SK-N-SH treated with all-trans-retinoic acid at 6 μM for 48 hours (cell line): ENCODE data around the gene DMD.

ENCODE experiments used
- ATAC-seq: fragments of 200-7000 bp; cut with Tn5 transposase; 3 replicates; pipeline ENCODE4 v1.9.1; 2020; ENCODE audit warnings: mild to moderate bottlenecking, moderate library complexity
- ARNTL ChIP-seq: fragments of 450-650 bp; formaldehyde crosslinking; IDR thresholded peaks from 2 replicates; pipeline ENCODE4 v1.5.0; 2020; ENCODE audit warnings: low read depth, mild to moderate bottlenecking, moderate library complexity, borderline replicate concordance
- ESRRG ChIP-seq: fragments of 250-450 bp; sonication (Bioruptor Pico); IDR thresholded peaks from 2 replicates; pipeline ENCODE4 v1.6.1; 2021; ENCODE audit warnings: mild to moderate bottlenecking
- OSR1 ChIP-seq: fragments of 250-450 bp; sonication (Bioruptor Pico); IDR thresholded peaks from 2 replicates; pipeline ENCODE4 v1.8.0; 2022; ENCODE audit warnings: moderate library complexity, mild to moderate bottlenecking, inconsistent platforms
- PATZ1 ChIP-seq: fragments of 250-450 bp; sonication (Bioruptor Pico); IDR thresholded peaks from 2 replicates; pipeline ENCODE4 v1.8.0; 2020; ENCODE audit warnings: mild to moderate bottlenecking, moderate library complexity, borderline replicate concordance
- POU6F1 ChIP-seq: fragments of 250-450 bp; sonication (Bioruptor Pico); IDR thresholded peaks from 2 replicates; pipeline ENCODE4 v1.8.0; 2021; ENCODE audit warnings: low read depth, mild to moderate bottlenecking, moderate library complexity, borderline replicate concordance
- PPARA ChIP-seq: fragments of 250-450 bp; sonication (Bioruptor Pico); IDR thresholded peaks from 2 replicates; pipeline ENCODE4 v1.5.0; 2020; ENCODE audit warnings: mild to moderate bottlenecking, borderline replicate concordance
- RARB ChIP-seq: fragments of 250-450 bp; sonication (Bioruptor Pico); IDR thresholded peaks from 2 replicates; pipeline ENCODE4 v1.8.0; 2021; ENCODE audit warnings: mild to moderate bottlenecking, moderate library complexity
- SNAI2 ChIP-seq: fragments of 250-450 bp; sonication (Bioruptor Pico); IDR thresholded peaks from 2 replicates; pipeline ENCODE4 v1.5.0; 2020; ENCODE audit warnings: mild to moderate bottlenecking, moderate library complexity
- TCF4 ChIP-seq: fragments of 250-450 bp; sonication (Bioruptor Pico); IDR thresholded peaks from 2 replicates; pipeline ENCODE4 v1.8.0; 2021; ENCODE audit warnings: mild to moderate bottlenecking, moderate library complexity, borderline replicate concordance
- TOX ChIP-seq: fragments of 250-450 bp; sonication (Bioruptor Pico); IDR thresholded peaks from 2 replicates; pipeline ENCODE4 v1.8.0; 2021; ENCODE audit warnings: mild to moderate bottlenecking, moderate library complexity, borderline replicate concordance
- ZC3H10 ChIP-seq: fragments of 250-450 bp; sonication (Bioruptor Pico); IDR thresholded peaks from 2 replicates; pipeline ENCODE4 v1.5.1; 2021; ENCODE audit warnings: mild to moderate bottlenecking, moderate library complexity
- ZFP3 ChIP-seq: fragments of 250-450 bp; sonication (Bioruptor Pico); IDR thresholded peaks from 2 replicates; pipeline ENCODE4 v1.5.0; 2020; ENCODE audit warnings: mild to moderate bottlenecking, moderate library complexity
- ZFP30 ChIP-seq: fragments of 450-650 bp; formaldehyde crosslinking; IDR thresholded peaks from 2 replicates; pipeline ENCODE4 v1.5.0; 2022; ENCODE audit warnings: mild to moderate bottlenecking, moderate library complexity
- ZNF565 ChIP-seq: fragments of 450-650 bp; formaldehyde crosslinking; conservative IDR thresholded peaks from 2 replicates; pipeline ENCODE4 v1.5.0; 2020; ENCODE audit warnings: low read depth, mild to moderate bottlenecking, moderate library complexity
- ZNF70 ChIP-seq: fragments of 450-650 bp; formaldehyde crosslinking; IDR thresholded peaks from 2 replicates; pipeline ENCODE4 v1.5.0; 2020; ENCODE audit warnings: mild to moderate bottlenecking, moderate library complexity
- ZNF8 ChIP-seq: fragments of 450-650 bp; formaldehyde crosslinking; IDR thresholded peaks from 2 replicates; pipeline ENCODE4 v1.5.0; 2020; ENCODE audit warnings: mild to moderate bottlenecking, moderate library complexity
- TF ChIP-seq, protein P1 (sequence below): fragments of 250-450 bp; sonication (Bioruptor Pico); IDR thresholded peaks from 2 replicates; pipeline ENCODE4 v1.5.1; 2021; ENCODE audit warnings: mild to moderate bottlenecking, moderate library complexity
- TF ChIP-seq, protein P2 (sequence below): fragments of 250-450 bp; sonication (Bioruptor Pico); IDR thresholded peaks from 2 replicates; pipeline ENCODE4 v1.5.1; 2020; ENCODE audit warnings: low read depth, mild to moderate bottlenecking, moderate library complexity

The DMD gene

GRCh38 chrX:31807165-31807564, 1404.2 kb downstream of the DMD start:
- ATAC-seq: no peak
- TF ChIP-seq OSR1 (no peak), SNAI2 (CRISPR knock-in tag) (no peak), TCF4 (CRISPR knock-in tag) (no peak), ARNTL (CRISPR knock-in tag) (no peak), ZNF8 (no peak), ZC3H10 (CRISPR knock-in tag) (no peak), ZFP30 (CRISPR knock-in tag) (no peak), ZFP3 (CRISPR knock-in tag) (no peak), PATZ1 (CRISPR knock-in tag) (no peak), TOX (CRISPR knock-in tag) (no peak), PPARA (CRISPR knock-in tag) (no peak), ZNF70 (CRISPR knock-in tag) (no peak)
- TF ChIP-seq, protein P1, sequence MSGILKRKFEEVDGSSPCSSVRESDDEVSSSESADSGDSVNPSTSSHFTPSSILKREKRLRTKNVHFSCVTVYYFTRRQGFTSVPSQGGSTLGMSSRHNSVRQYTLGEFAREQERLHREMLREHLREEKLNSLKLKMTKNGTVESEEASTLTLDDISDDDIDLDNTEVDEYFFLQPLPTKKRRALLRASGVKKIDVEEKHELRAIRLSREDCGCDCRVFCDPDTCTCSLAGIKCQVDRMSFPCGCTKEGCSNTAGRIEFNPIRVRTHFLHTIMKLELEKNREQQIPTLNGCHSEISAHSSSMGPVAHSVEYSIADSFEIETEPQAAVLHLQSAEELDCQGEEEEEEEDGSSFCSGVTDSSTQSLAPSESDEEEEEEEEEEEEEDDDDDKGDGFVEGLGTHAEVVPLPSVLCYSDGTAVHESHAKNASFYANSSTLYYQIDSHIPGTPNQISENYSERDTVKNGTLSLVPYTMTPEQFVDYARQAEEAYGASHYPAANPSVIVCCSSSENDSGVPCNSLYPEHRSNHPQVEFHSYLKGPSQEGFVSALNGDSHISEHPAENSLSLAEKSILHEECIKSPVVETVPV: no peak
- TF ChIP-seq, protein P2, sequence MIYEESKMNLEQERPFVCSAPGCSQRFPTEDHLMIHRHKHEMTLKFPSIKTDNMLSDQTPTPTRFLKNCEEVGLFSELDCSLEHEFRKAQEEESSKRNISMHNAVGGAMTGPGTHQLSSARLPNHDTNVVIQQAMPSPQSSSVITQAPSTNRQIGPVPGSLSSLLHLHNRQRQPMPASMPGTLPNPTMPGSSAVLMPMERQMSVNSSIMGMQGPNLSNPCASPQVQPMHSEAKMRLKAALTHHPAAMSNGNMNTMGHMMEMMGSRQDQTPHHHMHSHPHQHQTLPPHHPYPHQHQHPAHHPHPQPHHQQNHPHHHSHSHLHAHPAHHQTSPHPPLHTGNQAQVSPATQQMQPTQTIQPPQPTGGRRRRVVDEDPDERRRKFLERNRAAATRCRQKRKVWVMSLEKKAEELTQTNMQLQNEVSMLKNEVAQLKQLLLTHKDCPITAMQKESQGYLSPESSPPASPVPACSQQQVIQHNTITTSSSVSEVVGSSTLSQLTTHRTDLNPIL (CRISPR knock-in tag): no peak

- TF ChIP-seq PPARA (CRISPR knock-in tag) (no peak), ARNTL (CRISPR knock-in tag) (no peak), TCF4 (CRISPR knock-in tag) (no peak), ZFP3 (CRISPR knock-in tag) (no peak), OSR1 (no peak)
- TF ChIP-seq, all 23 proteins: peak for 0
- no peak for ATAC-seq
Observed at GRCh38 chrX:31805781-31806180, 1405.6 kb downstream of the DMD start.

- no peak for TF ChIP-seq ARNTL (CRISPR knock-in tag)
- no peak for TF ChIP-seq TCF4 (CRISPR knock-in tag)
- no peak for TF ChIP-seq PATZ1 (CRISPR knock-in tag)
- TF ChIP-seq POU6F1: no peak
- no peak for TF ChIP-seq ZC3H10 (CRISPR knock-in tag)
- no peak for TF ChIP-seq TOX (CRISPR knock-in tag)
- no peak for TF ChIP-seq ZFP30 (CRISPR knock-in tag)
- no peak for TF ChIP-seq ESRRG (CRISPR knock-in tag)
- no peak for TF ChIP-seq ZFP3 (CRISPR knock-in tag)
- TF ChIP-seq, protein P1: no peak
- no peak for TF ChIP-seq ZNF565 (CRISPR knock-in tag)
- TF ChIP-seq ZNF8: no peak
- no peak for TF ChIP-seq RARB (CRISPR knock-in tag)
- no peak for ATAC-seq
Observed at GRCh38 chrX:31800219-31800618, 1411.1 kb downstream of the DMD start.
